Omental fat pad (tissue), 4 donors: Measurements from ENCODE around the gene LRP4. TPM values are rescaled to one million over a fixed set of nuclear protein-coding genes. Genes with fewer than 3 reads are reported as not detected.
A peak's percentile ranks its signal among the peaks of the same experiment; 100 is the strongest.

ENCODE experiments used
- ATAC-seq: fragments of 150-250 bp; one replicate; pipeline ENCODE4 v1.9.1; 2016; ENCODE audit warnings: mild to moderate bottlenecking, moderate library complexity; ENCODE audit not compliant: low FRiP score
- DNase-seq: peaks from one replicate; pipeline ENCODE4 v3.0.0-alpha.2; 2019; ENCODE audit warnings: low spot score
- CTCF ChIP-seq, 3 donors: fragments of 450-650 bp; IDR thresholded peaks; one replicate each; pipeline ENCODE4 v1.5.1; 2016 to 2017; ENCODE audit warnings: antibody characterized with exemption in 3 of 3, mild to moderate bottlenecking in 3 of 3, moderate library complexity in 2 of 3
- total RNA-seq, 4 donors: library from RNA; depleted of rRNA; stranded (reverse); fragments of >200 nt; gene quantifications; one replicate each; pipeline ENCODE4 v1.1.0, GENCODE V29; 2016

The LRP4 gene
- total RNA-seq, 4 donors from 2014 or later: 1.6 to 4.3 (median 3.3) TPM

- no peak for TF ChIP-seq CTCF (IDR thresholded peaks at IDR 0.05)
- ATAC-seq (no peak), DNase-seq (no peak)
Measured at GRCh38 chr11:46827995-46828394, 90.4 kb downstream of the LRP4 start.

- ATAC-seq: peak; percentile 99
- DNase-seq: peak; percentile 63
- TF ChIP-seq CTCF (IDR thresholded peaks at IDR 0.05): no peak
Measured at GRCh38 chr11:46826310-46827044, 91.9 kb downstream of the LRP4 start.

GRCh38 chr11:46808799-46809431 lies 109.4 kb downstream of the LRP4 start:
- no peak for ATAC-seq
- TF ChIP-seq CTCF (IDR thresholded peaks at IDR 0.05): no peak
- no peak for DNase-seq

Other genes with a start within 250 kb of the LRP4 start
- gene ARHGAP1, start 217.9 kb downstream of the LRP4 start, total RNA-seq: 10 to 100 TPM; 34.6 to 69.2 (median 42.6) TPM
- gene ZNF408, start 217.5 kb downstream of the LRP4 start, total RNA-seq: 10 to 100 TPM in 1 of 4 donors, 1 to 10 TPM in 3; 4.3 to 12.2 (median 7.9) TPM
- gene F2, start 199.3 kb downstream of the LRP4 start, total RNA-seq: not detected
- gene CKAP5, start 72.3 kb downstream of the LRP4 start, total RNA-seq: 10 to 100 TPM; 27.2 to 37.0 (median 31.6) TPM
- 10 to 100 TPM in 2 of 4 donors, 1 to 10 TPM in 2; 9.8 to 14.3 (median 11.1) TPM for gene CSTPP1, start 18.2 kb upstream of the LRP4 start, total RNA-seq